Endothelial cell (in vitro differentiated cells): ENCODE data around the gene DALRD3. TPM values are rescaled to one million over a fixed set of nuclear protein-coding genes. Genes with fewer than 3 reads are reported as not detected.

Experiments
- DNase-seq: peaks from one replicate; pipeline ENCODE4 v3.0.0; 2021; ENCODE audit warnings: low spot score
- H3K27ac Mint-ChIP-seq: one replicate; pipeline ENCODE4 v1.8.0; 2021; ENCODE audit warnings: mixed read lengths, inconsistent platforms; ENCODE audit not compliant: unreplicated experiment
- H3K27me3 Mint-ChIP-seq: one replicate; pipeline ENCODE4 v1.8.0; 2021; ENCODE audit warnings: mild to moderate bottlenecking, moderate library complexity, mixed read lengths, inconsistent platforms; ENCODE audit not compliant: unreplicated experiment
- H3K36me3 Mint-ChIP-seq: one replicate; pipeline ENCODE4 v1.8.0; 2021; ENCODE audit warnings: mild to moderate bottlenecking, low read depth, mixed read lengths, inconsistent platforms; ENCODE audit not compliant: unreplicated experiment
- H3K4me1 Mint-ChIP-seq: one replicate; pipeline ENCODE4 v1.8.0; 2021; ENCODE audit warnings: mild to moderate bottlenecking, mixed read lengths, inconsistent platforms; ENCODE audit not compliant: unreplicated experiment
- H3K4me3 Mint-ChIP-seq: one replicate; pipeline ENCODE4 v1.8.0; 2021; ENCODE audit warnings: mild to moderate bottlenecking, mixed read lengths, inconsistent platforms; ENCODE audit not compliant: unreplicated experiment
- H3K9me3 Mint-ChIP-seq: one replicate; pipeline ENCODE4 v1.8.0; 2021; ENCODE audit warnings: mixed read lengths, inconsistent platforms; ENCODE audit not compliant: unreplicated experiment
- CTCF ChIP-seq: fragments of 200-600 bp; sonication (generic); IDR thresholded peaks from one replicate; pipeline ENCODE4 v1.5.0; 2021; ENCODE audit warnings: antibody characterized with exemption; ENCODE audit not compliant: unreplicated experiment
- long read RNA-seq: library from polyadenylated mRNA; unstranded; transcript quantifications from one replicate; pipeline ENCODE4 v2.0.0, GENCODE V29; 2020; ENCODE audit not compliant: unreplicated experiment
- total RNA-seq: library from RNA; stranded (reverse); fragmentation: NEBNext Ultra II Directional; extraction: Animal tissue kit (Norgen Biotek cat#: 25700); gene quantifications from one replicate; pipeline ENCODE4 v1.2.1, GENCODE V29; 2021; ENCODE audit not compliant: unreplicated experiment

Gene DALRD3
- 27.8 TPM for total RNA-seq
- long read RNA-seq, transcript DALRD3-202 (12 exons, 1,739 nt): major isoform, 25 of 50 reads
- long read RNA-seq, partial matches to known transcripts: 3 of 50 reads
- long read RNA-seq, other reads (novel, unspliced or antisense): 17 of 50 reads

GRCh38 chr3:49017971-49018706, at the start of gene DALRD3:
TSS of gene DALRD3 (minus strand) at chr3:49018580. CDS start at chr3:49018564, 16 bp downstream.
- TF ChIP-seq CTCF: no peak
- H3K27me3 Mint-ChIP-seq: peaks cover 37% of the 10 kb centered on the region
- peaks cover 17% of the 10 kb centered on the region for H3K36me3 Mint-ChIP-seq
- DNase-seq: peak; percentile 54
- no peaks in the 10 kb centered on the region for H3K9me3 Mint-ChIP-seq
- H3K27ac Mint-ChIP-seq: peak within 1 kb of the TSS; percentile 67
- H3K4me1 Mint-ChIP-seq: peaks cover 17% of the 10 kb centered on the region
- H3K4me3 Mint-ChIP-seq: peak within 1 kb of the TSS; percentile 93

DNA sequence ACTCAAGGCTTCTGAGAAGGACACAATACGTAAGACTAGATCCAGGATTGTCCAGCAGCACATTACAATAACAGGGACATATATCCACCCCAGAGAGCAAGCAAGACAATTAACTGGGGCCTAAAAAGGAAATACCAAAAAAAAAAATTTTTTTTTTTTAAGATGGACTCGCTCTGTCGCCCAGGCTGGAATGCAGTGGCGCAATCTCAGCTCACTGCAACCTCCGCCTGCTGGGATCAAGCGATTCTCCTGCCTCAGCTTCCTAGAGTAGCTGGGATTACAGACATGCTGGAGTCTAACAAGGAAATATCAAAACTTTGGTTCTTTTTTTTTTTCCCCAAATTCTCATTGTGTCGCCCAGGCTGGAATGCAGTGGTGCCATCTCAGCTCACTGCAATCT, 39.6 kb upstream of the DALRD3 start:
- H3K4me3 Mint-ChIP-seq: peak overlapping the region; percentile 71
- no peak overlapping the region for H3K27ac Mint-ChIP-seq
- peaks cover 3% of the 10 kb centered on the region for H3K4me1 Mint-ChIP-seq
- DNase-seq: no peak
- no peaks in the 10 kb centered on the region for H3K9me3 Mint-ChIP-seq
- peaks cover 24% of the 10 kb centered on the region for H3K36me3 Mint-ChIP-seq
- TF ChIP-seq CTCF: no peak
- no peaks in the 10 kb centered on the region for H3K27me3 Mint-ChIP-seq

DNA sequence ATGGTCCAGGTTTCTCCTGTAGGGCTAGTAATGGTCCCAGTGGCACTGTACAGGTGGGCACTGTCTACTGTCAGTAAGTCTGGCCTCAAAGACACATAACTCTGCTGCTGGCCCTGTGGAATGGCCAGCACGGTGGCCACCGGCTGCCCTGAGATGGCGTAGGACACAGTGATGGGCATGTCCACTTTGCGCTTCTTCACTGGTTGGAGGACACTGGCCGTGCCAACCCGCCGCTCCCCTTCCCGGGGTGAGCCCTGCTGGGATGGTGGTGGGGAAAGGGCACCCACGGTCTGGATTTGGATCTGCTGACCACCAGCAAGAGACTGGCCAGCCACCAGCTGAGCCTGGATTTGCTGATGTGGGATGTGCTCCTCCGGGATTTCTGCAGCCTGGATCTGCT, 38.9 kb upstream of the DALRD3 start:
- DNase-seq: no peak
- TF ChIP-seq CTCF: no peak
- H3K4me1 Mint-ChIP-seq: peaks cover 3% of the 10 kb centered on the region
- H3K27me3 Mint-ChIP-seq: no peaks in the 10 kb centered on the region
- H3K9me3 Mint-ChIP-seq: no peaks in the 10 kb centered on the region
- peak overlapping the region; percentile 65 for H3K4me3 Mint-ChIP-seq
- no peak overlapping the region for H3K27ac Mint-ChIP-seq
- H3K36me3 Mint-ChIP-seq: peaks cover 29% of the 10 kb centered on the region

- Mint-ChIP-seq H3K27ac (no peak overlapping the region), H3K36me3 (peaks cover 40% of the 10 kb centered on the region), H3K27me3 (peaks cover 4% of the 10 kb centered on the region), H3K4me3 (no peak overlapping the region), H3K4me1 (peaks cover 3% of the 10 kb centered on the region), H3K9me3 (no peaks in the 10 kb centered on the region)
- no peak for DNase-seq
- TF ChIP-seq CTCF: no peak
Measured at GRCh38 chr3:49054344-49054862, 36.0 kb upstream of the DALRD3 start.

DNA sequence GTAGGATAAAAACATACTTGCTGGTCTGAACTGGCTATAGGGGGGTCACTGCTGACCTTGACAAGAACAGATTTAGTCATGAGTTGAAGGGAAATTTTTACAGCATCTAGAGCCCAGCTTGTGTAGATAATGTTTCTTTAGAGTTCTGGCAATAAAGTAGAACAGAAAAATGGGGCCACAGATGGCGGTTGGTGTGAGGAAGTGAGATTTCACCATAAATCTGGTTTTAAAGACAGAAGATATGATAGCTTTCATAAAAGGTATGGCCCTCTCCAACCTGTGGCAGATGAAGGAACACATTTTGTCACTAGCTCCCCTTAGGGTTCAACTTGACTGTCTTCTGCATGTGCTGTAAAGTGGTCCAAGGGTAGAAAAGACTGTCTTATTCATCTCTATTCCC, 35.2 kb upstream of the DALRD3 start:
- no peak overlapping the region for H3K27ac Mint-ChIP-seq
- no peak for TF ChIP-seq CTCF
- H3K4me3 Mint-ChIP-seq: no peak overlapping the region
- peaks cover 3% of the 10 kb centered on the region for H3K4me1 Mint-ChIP-seq
- DNase-seq: no peak
- no peaks in the 10 kb centered on the region for H3K9me3 Mint-ChIP-seq
- H3K27me3 Mint-ChIP-seq: peaks cover 6% of the 10 kb centered on the region
- peaks cover 40% of the 10 kb centered on the region for H3K36me3 Mint-ChIP-seq
